Esophagus squamous epithelium (tissue), 5 donors: ENCODE measurements around the gene TMED10. TPM values are rescaled to one million over a fixed set of nuclear protein-coding genes. Genes with fewer than 3 reads are reported as not detected.

Experiments
- DNase-seq: peaks from one replicate; lab custom pipeline; 2025; lab: John Stamatoyannopoulos, UW
- H3K27ac ChIP-seq, 4 donors: fragments of 200-600 bp; sonication (generic); one replicate each; pipeline ENCODE4 v1.5.1; 2016 to 2019; ENCODE audit warnings: mild to moderate bottlenecking in 1 of 4
- H3K27me3 ChIP-seq, 4 donors: fragments of 200-600 bp; sonication (generic); 1 replicate in 3 of 4; 2 replicates in 1 of 4; pipeline versions ENCODE4 v1.5.1 to v1.6.0; 2017 to 2021; ENCODE audit warnings: antibody characterized with exemption in 1 of 4
- H3K36me3 ChIP-seq, 3 donors: fragments of 200-600 bp; sonication (generic); one replicate each; pipeline ENCODE4 v1.5.1; 2016 to 2019
- H3K4me1 ChIP-seq, 3 donors: fragments of 200-600 bp; sonication (generic); one replicate each; pipeline ENCODE4 v1.5.1; 2017 to 2019
- H3K4me3 ChIP-seq, 4 donors: fragments of 200-600 bp; sonication (generic); 1 replicate in 3 of 4; 2 replicates in 1 of 4; pipeline ENCODE4 v1.5.1; 2016 to 2019; ENCODE audit warnings: mild to moderate bottlenecking in 2 of 4, moderate library complexity in 1 of 4
- H3K9me3 ChIP-seq, 3 donors: fragments of 200-600 bp; sonication (generic); one replicate each; pipeline ENCODE4 v1.5.1; 2016 to 2019
- CTCF ChIP-seq, 6 experiments: fragments of 450-650 bp in 4 of 6; fragments of 200-600 bp in 2 of 6; sonication (generic) in 2 of 6; IDR thresholded peaks; one replicate each; pipeline ENCODE4 v1.5.1; 2016 to 2019; ENCODE audit warnings: antibody characterized with exemption in 6 of 6, mild to moderate bottlenecking in 4 of 6, moderate library complexity in 4 of 6
- POLR2A ChIP-seq, 4 donors: fragments of 450-650 bp; IDR thresholded peaks; one replicate each; pipeline ENCODE4 v1.6.1; 2017; ENCODE audit warnings: antibody characterized with exemption in 4 of 4, mild to moderate bottlenecking in 4 of 4, moderate library complexity in 3 of 4
- WGBS, 2 donors: methylation state at CpG; one replicate each; pipeline ENCODE4 v1.1.5; 2018; 5-methylcytosine and 5-hydroxymethylcytosine counted together
- intact Hi-C: fragments of 100-400 bp; cut with DNase I; formaldehyde crosslinking; loops from one replicate; pipeline ENCODE4 v1.15.0; 2022
- total RNA-seq, 4 donors: library from RNA; depleted of rRNA; stranded (reverse); fragments of >200 nt; gene quantifications; one replicate each; pipeline ENCODE4 v1.1.0, GENCODE V29; 2016
- donor health status: DM: yes; HTN: yes; CAD: no.

Gene TMED10
- total RNA-seq, 4 donors from 2014 or later, result 174 to 267 (median 206) TPM

GRCh38 chr14:75147423-75148071 is 28.9 kb downstream of the TMED10 start:
- no peak for DNase-seq
- Histone ChIP-seq H3K4me1 (peaks cover 9 to 92% (median 46%) of the 10 kb centered on the region in 3 donors), H3K9me3 (no peaks in the 10 kb centered on the region), H3K36me3 (peaks cover 0 to 59% (median 7%) of the 10 kb centered on the region in 3 donors), H3K27me3 (no peaks in the 10 kb centered on the region), H3K4me3 (peak overlapping the region in 1 of 4 donors; percentile 37), H3K27ac (peak overlapping the region; percentile 62 to 94 (median 82))
- 57 to 59% methylated on average over 5 to 12 of the region's 13 CpGs for WGBS, 2 donors
- intact Hi-C loops, result no loop called here
- peak in 5 of 6 experiments; percentile 31 to 42 (median 35) for TF ChIP-seq CTCF (IDR thresholded peaks at IDR 0.05)
- no peak for TF ChIP-seq POLR2A (IDR thresholded peaks at IDR 0.05)

GRCh38 chr14:75144944-75145343 is 31.5 kb downstream of the TMED10 start:
- Histone ChIP-seq H3K27ac (peak overlapping the region in 3 of 4 donors; percentile 75 to 82 (median 81)), H3K36me3 (peaks cover 0 to 46% (median 7%) of the 10 kb centered on the region in 3 donors), H3K4me1 (peaks cover 8 to 87% (median 37%) of the 10 kb centered on the region in 3 donors), H3K9me3 (no peaks in the 10 kb centered on the region), H3K4me3 (no peak overlapping the region), H3K27me3 (no peaks in the 10 kb centered on the region)
- 26 to 44% methylated on average over 3 to 5 of the region's 5 CpGs for WGBS, 2 donors
- peak in 1 of 4 donors; percentile 43 for TF ChIP-seq POLR2A (IDR thresholded peaks at IDR 0.05)
- TF ChIP-seq CTCF (IDR thresholded peaks at IDR 0.05), result no peak
- intact Hi-C loops, result no loop called here
- no peak for DNase-seq

GRCh38 chr14:75143761-75144527 is 32.5 kb downstream of the TMED10 start:
- intact Hi-C loops, result no loop called here
- Histone ChIP-seq H3K9me3 (no peaks in the 10 kb centered on the region), H3K4me3 (no peak overlapping the region), H3K27me3 (no peaks in the 10 kb centered on the region), H3K27ac (peak overlapping the region in 3 of 4 donors; percentile 75 to 82 (median 81)), H3K36me3 (peaks cover 0 to 39% (median 3%) of the 10 kb centered on the region in 3 donors), H3K4me1 (peaks cover 6 to 82% (median 27%) of the 10 kb centered on the region in 3 donors)
- DNase-seq, result no peak
- 85 to 94% methylated on average over 6 to 9 of the region's 9 CpGs for WGBS, 2 donors
- TF ChIP-seq POLR2A (IDR thresholded peaks at IDR 0.05) (no peak), CTCF (IDR thresholded peaks at IDR 0.05) (no peak)

GRCh38 chr14:75142494-75142893 is 33.9 kb downstream of the TMED10 start:
- 32 to 36% methylated on average over 1 of the region's 1 CpG for WGBS, 2 donors
- no peak for DNase-seq
- H3K27ac ChIP-seq, result peak overlapping the region in 2 of 4 donors; percentile 27 to 38
- no peaks in the 10 kb centered on the region for H3K27me3 ChIP-seq
- no peaks in the 10 kb centered on the region for H3K9me3 ChIP-seq
- H3K4me1 ChIP-seq, result peaks cover 6 to 81% (median 15%) of the 10 kb centered on the region in 3 donors
- no peak overlapping the region for H3K4me3 ChIP-seq
- intact Hi-C loops, result no loop called here
- H3K36me3 ChIP-seq, result peaks cover 0 to 33% (median 0%) of the 10 kb centered on the region in 3 donors
- no peak for TF ChIP-seq CTCF (IDR thresholded peaks at IDR 0.05)
- no peak for TF ChIP-seq POLR2A (IDR thresholded peaks at IDR 0.05)

GRCh38 chr14:75141967-75142366 is 34.4 kb downstream of the TMED10 start:
- no peaks in the 10 kb centered on the region for H3K9me3 ChIP-seq
- no peak for DNase-seq
- intact Hi-C loops, result no loop called here
- H3K4me1 ChIP-seq, result peaks cover under 1 to 76% (median 11%) of the 10 kb centered on the region in 3 donors
- no peak overlapping the region for H3K4me3 ChIP-seq
- peak overlapping the region in 1 of 4 donors; percentile 27 for H3K27ac ChIP-seq
- peak in 5 of 6 experiments; percentile 16 to 40 (median 19) for TF ChIP-seq CTCF (IDR thresholded peaks at IDR 0.05)
- no peak for TF ChIP-seq POLR2A (IDR thresholded peaks at IDR 0.05)
- peaks cover 0 to 28% (median 0%) of the 10 kb centered on the region in 3 donors for H3K36me3 ChIP-seq
- no peaks in the 10 kb centered on the region for H3K27me3 ChIP-seq
